GM12872 (cell line): ENCODE measurements around the gene FGF19.

Experiments
- CTCF ChIP-seq: IDR thresholded peaks from 3 replicates; pipeline ENCODE4 v1.5.1; 2011; ENCODE audit warnings: low read depth, mild to moderate bottlenecking, low read length, moderate library complexity; ENCODE audit not compliant: insufficient read depth

FGF19 gene

GRCh38 chr11:69659591-69659990 is 44.2 kb downstream of the FGF19 start:
- TF ChIP-seq CTCF = no peak

- no peak for TF ChIP-seq CTCF
Observed at GRCh38 chr11:69658626-69659450, 45.0 kb downstream of the FGF19 start.

GRCh38 chr11:69657911-69658625 is 45.8 kb downstream of the FGF19 start:
- TF ChIP-seq CTCF = no peak

- TF ChIP-seq CTCF = no peak
Observed at GRCh38 chr11:69657456-69657910, 46.3 kb downstream of the FGF19 start.

GRCh38 chr11:69656536-69657455 is 47.0 kb downstream of the FGF19 start:
- TF ChIP-seq CTCF = no peak

- TF ChIP-seq CTCF = no peak
Observed at GRCh38 chr11:69655479-69656428, 48.1 kb downstream of the FGF19 start.
